HTR-8/SVneo (cell line): ENCODE measurements around the gene ATF7.
"Not testable (repeated sequence)": the region's sequence is repeated elsewhere in the genome, so short reads cannot be mapped to it uniquely, and the experiment has no call there.

Experiments used
- DNase-seq: peaks from one replicate; pipeline ENCODE4 v3.0.0; 2011; ENCODE audit warnings: low spot score, mixed read lengths; ENCODE audit not compliant: insufficient read length
- FAIRE-seq: peaks from 2 replicates; lab custom pipeline; 2011; peaks lifted over from hg19 to GRCh38; lab: Jason Lieb, UNC

The ATF7 gene

GRCh38 chr12:53572134-53572758, 53.9 kb downstream of the ATF7 start:
- no peak for FAIRE-seq

GRCh38 chr12:53571295-53571694, 54.9 kb downstream of the ATF7 start:
- FAIRE-seq = no peak

More at GRCh38 chr12:53572134-53572758, 53.9 kb downstream of the ATF7 start:
- no peak for DNase-seq

GRCh38 chr12:53568809-53569557, 57.2 kb downstream of the ATF7 start:
- FAIRE-seq = no peak
- DNase-seq = no peak

More at GRCh38 chr12:53571295-53571694, 54.9 kb downstream of the ATF7 start:
- no peak for DNase-seq

GRCh38 chr12:53567961-53568808, 58.0 kb downstream of the ATF7 start:
- DNase-seq (no peak), FAIRE-seq (no peak)

- not testable (repeated sequence) for FAIRE-seq, DNase-seq
Observed at GRCh38 chr12:53565376-53565775, 60.8 kb downstream of the ATF7 start.

- FAIRE-seq = no peak
- DNase-seq = no peak
Observed at GRCh38 chr12:53564941-53565340, 61.2 kb downstream of the ATF7 start.

GRCh38 chr12:53564278-53564677, 61.9 kb downstream of the ATF7 start:
- FAIRE-seq (no peak), DNase-seq (no peak)

- FAIRE-seq = no peak
Observed at GRCh38 chr12:53563452-53564028, 62.6 kb downstream of the ATF7 start.

GRCh38 chr12:53561590-53561953, 64.6 kb downstream of the ATF7 start:
- FAIRE-seq (no peak), DNase-seq (peak; percentile 78)

More at GRCh38 chr12:53563452-53564028, 62.6 kb downstream of the ATF7 start:
- DNase-seq = no peak

- FAIRE-seq = no peak
- no peak for DNase-seq
Observed at GRCh38 chr12:53560912-53561589, 65.1 kb downstream of the ATF7 start.

GRCh38 chr12:53560351-53560750, 65.8 kb downstream of the ATF7 start:
- DNase-seq (no peak), FAIRE-seq (no peak)

GRCh38 chr12:53558631-53559030, 67.6 kb downstream of the ATF7 start:
- no peak for DNase-seq
- no peak for FAIRE-seq

GRCh38 chr12:53552361-53553327, 73.5 kb downstream of the ATF7 start:
- FAIRE-seq (no peak), DNase-seq (no peak)

GRCh38 chr12:53551889-53552291, 74.3 kb downstream of the ATF7 start:
- FAIRE-seq = no peak
- DNase-seq = no peak

GRCh38 chr12:53550595-53550994, 75.6 kb downstream of the ATF7 start:
- no peak for FAIRE-seq
- no peak for DNase-seq

- FAIRE-seq, DNase-seq: not testable (repeated sequence)
Observed at GRCh38 chr12:53550131-53550530, 76.1 kb downstream of the ATF7 start.

- FAIRE-seq, DNase-seq: not testable (repeated sequence)
Observed at GRCh38 chr12:53548354-53548753, 77.8 kb downstream of the ATF7 start.

GRCh38 chr12:53543539-53543938, 82.6 kb downstream of the ATF7 start:
- FAIRE-seq (no peak), DNase-seq (peak; percentile 58)

GRCh38 chr12:53539526-53539925, 86.7 kb downstream of the ATF7 start:
- DNase-seq (no peak), FAIRE-seq (no peak)
